Heart left ventricle (tissue), 16 donors: ENCODE data around the gene C12orf60. TPM values are rescaled to one million over a fixed set of nuclear protein-coding genes. Genes with fewer than 3 reads are reported as not detected.
A peak's percentile ranks its signal among the peaks of the same experiment; 100 is the strongest.

Source experiments
- ATAC-seq, 4 donors: fragments of 200-7000 bp; cut with Tn5 transposase; one replicate each; pipeline ENCODE4 v1.9.1; 2020 to 2022; ENCODE audit warnings: moderate library complexity in 4 of 4, mild to moderate bottlenecking in 3 of 4, moderate number of reproducible peaks in 1 of 4
- DNase-seq, 5 donors: peaks; one replicate each; pipeline ENCODE4 v3.0.0-alpha.2; 2020
- H3K27ac ChIP-seq, 12 donors: fragments of 200-600 bp; sonication (generic) in 4 of 12; one replicate each; pipeline versions ENCODE4 v1.5.0 to v1.8.0; 2016 to 2022; ENCODE audit warnings: mild to moderate bottlenecking in 2 of 12
- H3K27me3 ChIP-seq, 9 donors: fragments of 200-600 bp; sonication (generic) in 2 of 9; one replicate each; pipeline versions ENCODE4 v1.5.1 to v1.8.0; 2016 to 2022; ENCODE audit warnings: mild to moderate bottlenecking in 3 of 9
- H3K36me3 ChIP-seq, 9 donors: fragments of 200-600 bp; sonication (generic) in 2 of 9; one replicate each; pipeline versions ENCODE4 v1.5.0 to v1.8.0; 2018 to 2022; ENCODE audit warnings: mild to moderate bottlenecking in 2 of 9
- H3K4me1 ChIP-seq, 12 donors: fragments of 200-600 bp; sonication (generic) in 4 of 12; one replicate each; pipeline versions ENCODE4 v1.5.0 to v1.8.0; 2016 to 2022; ENCODE audit warnings: mild to moderate bottlenecking in 3 of 12
- H3K4me3 ChIP-seq, 12 donors: fragments of 200-600 bp; sonication (generic) in 4 of 12; one replicate each; pipeline versions ENCODE4 v1.5.0 to v1.8.0; 2017 to 2022; ENCODE audit warnings: mild to moderate bottlenecking in 9 of 12, moderate library complexity in 4 of 12
- H3K9me3 ChIP-seq, 12 donors: fragments of 200-600 bp; sonication (generic) in 4 of 12; one replicate each; pipeline versions ENCODE4 v1.5.0 to v1.8.0; 2016 to 2022; ENCODE audit warnings: mild to moderate bottlenecking in 1 of 12
- CTCF ChIP-seq, 12 donors: fragments of 200-600 bp; sonication (generic) in 4 of 12; IDR thresholded peaks; one replicate each; pipeline versions ENCODE4 v1.5.0 to v1.8.0; 2018 to 2022; ENCODE audit warnings: antibody characterized with exemption in 12 of 12, mild to moderate bottlenecking in 5 of 12
- POLR2A ChIP-seq, 2 donors: fragments of 450-650 bp; IDR thresholded peaks; one replicate each; pipeline ENCODE4 v1.6.1; 2017; ENCODE audit warnings: antibody characterized with exemption in 2 of 2, mild to moderate bottlenecking in 2 of 2, moderate library complexity in 2 of 2
- WGBS, 4 donors: extraction: QIAGEN DNeasy Blood & Tissue Kit in 2 of 4; methylation state at CpG; one replicate each; pipeline versions ENCODE4 v1.1.5 to v1.1.7; 2013 to 2018; 5-methylcytosine and 5-hydroxymethylcytosine counted together
- intact Hi-C, 10 donors: fragments of 100-400 bp; cut with DNase I; formaldehyde crosslinking; loops; one replicate each; pipeline versions ENCODE4 v1.11.1 to v1.14.2; 2022
- polyA plus RNA-seq, 2 donors: library from polyadenylated mRNA; stranded (reverse); fragments of 200-250 nt; gene quantifications; one replicate each; pipeline ENCODE4 v1.2.3, GENCODE V29; 2013
- total RNA-seq, 9 donors: library from RNA; depleted of rRNA in 2 of 9; stranded (reverse); fragments of >200 nt in 2 of 9; fragmentation: NEBNext Ultra II Directional in 3 of 9; extraction: Animal tissue kit (Norgen Biotek cat#: 25700) in 3 of 9; gene quantifications; one replicate each; pipeline versions ENCODE4 v1.1.0 to v1.2.4, GENCODE V29; 2016 to 2023
- donor health status: ischemic (EF 13 %, LVEDD 7.1; RV severe dilation, severe dysfunction).
- donor health status: healthy with polysubstance abuse.
- donor health status: DM: no; HTN: yes; CAD: no.
- donor health status: DM: no; HTN: no; CAD: no.
- donor health status: ischemic (EF 25% LVEDD 6.9; RV normal size, moderate dysfunction).
- donor health status: ischemic (EF 25% LVEDD 5.7; RV mildly dilated, moderate dysfunction).
- donor health status: healthy.
- donor health status: DM: yes; HTN: yes; CAD: no.
- donor health status: ischemic (EF 35%, LVEDD 5.7; RV mildly dilated, moderate dysfunction).
- donor health status: nonischemic (EF 11% LVEDD 7.7; RV severe dilation, severe dysfunction).
- donor health status: DM: yes; HTN: yes; CAD: no.
- donor health status: PGD.
- donor health status: ischemic (EF 29% LVEDD 5.4; RV normal size, mild dysfunction).
- donor health status: nonischemic (EF 23%, LVEDD 6.1; RV moderate dilation, normal function).

C12orf60 gene
- total and polyA plus RNA-seq, 11 donors = 2.0 to 5.3 (median 3.4) TPM

- no peak for ATAC-seq
- WGBS, 4 donors = 82 to 85% (median 83%) methylated on average over 5 of the region's 5 CpGs
Measured at GRCh38 chr12:14776236-14776961, 27.1 kb upstream of the C12orf60 start.

GRCh38 chr12:14777271-14777670, 26.2 kb upstream of the C12orf60 start:
- H3K9me3 ChIP-seq = no peaks in the 10 kb centered on the region
- peak overlapping the region in 1 of 12 donors; percentile 3 for H3K27ac ChIP-seq
- peaks cover 0 to 20% (median 5%) of the 10 kb centered on the region in 12 donors for H3K4me1 ChIP-seq
- H3K27me3 ChIP-seq = no peaks in the 10 kb centered on the region
- TF ChIP-seq CTCF (IDR thresholded peaks at IDR 0.05) (no peak), POLR2A (IDR thresholded peaks at IDR 0.05) (no peak)
- DNase-seq = no peak
- intact Hi-C loops = loop anchor here in 3 of 10 donors (5.0 to 10.0 kb wide), 4 partner anchors 65 to 1108 kb away; partner anchors contain the start of genes ART4 (in 1 of the 3) and STRAP (in 1 of the 3)
- H3K36me3 ChIP-seq = no peaks in the 10 kb centered on the region
- no peak for ATAC-seq
- WGBS, 4 donors = 52 to 63% (median 53%) methylated on average over 3 of the region's 3 CpGs
- H3K4me3 ChIP-seq = no peak overlapping the region

More at GRCh38 chr12:14776236-14776961, 27.1 kb upstream of the C12orf60 start:
- TF ChIP-seq POLR2A (IDR thresholded peaks at IDR 0.05) (no peak), CTCF (IDR thresholded peaks at IDR 0.05) (peak in 2 of 12 donors; percentile 8 to 14)
- H3K27me3 ChIP-seq = no peaks in the 10 kb centered on the region
- peak overlapping the region in 6 of 12 donors; percentile 68 to 89 (median 82) for H3K4me3 ChIP-seq
- intact Hi-C loops = loop anchor here in 3 of 10 donors (5.0 to 10.0 kb wide), 4 partner anchors 66 to 1108 kb away; partner anchors contain the start of genes ART4 (in 1 of the 3) and STRAP (in 1 of the 3)
- peak overlapping the region in 8 of 12 donors; percentile 87 to 98 (median 90) for H3K27ac ChIP-seq
- H3K9me3 ChIP-seq = no peaks in the 10 kb centered on the region
- peaks cover 0 to 26% (median 7%) of the 10 kb centered on the region in 12 donors for H3K4me1 ChIP-seq
- H3K36me3 ChIP-seq = no peaks in the 10 kb centered on the region
- no peak for DNase-seq

GRCh38 chr12:14779834-14780233, 23.6 kb upstream of the C12orf60 start:
- H3K9me3 ChIP-seq = no peaks in the 10 kb centered on the region
- WGBS, 4 donors = 89 to 93% (median 91%) methylated on average over 2 of the region's 2 CpGs
- peaks cover 0 to 15% (median 0%) of the 10 kb centered on the region in 12 donors for H3K4me1 ChIP-seq
- H3K27me3 ChIP-seq = no peaks in the 10 kb centered on the region
- ATAC-seq (no peak), DNase-seq (no peak)
- no peak overlapping the region for H3K4me3 ChIP-seq
- H3K36me3 ChIP-seq = peaks cover 0 to 13% (median 0%) of the 10 kb centered on the region in 9 donors
- H3K27ac ChIP-seq = no peak overlapping the region
- intact Hi-C loops = loop anchor here in 3 of 10 donors (5.0 to 10.0 kb wide), 4 partner anchors 62 to 1105 kb away; partner anchors contain the start of genes ART4 (in 1 of the 3) and STRAP (in 1 of the 3)
- no peak for TF ChIP-seq POLR2A (IDR thresholded peaks at IDR 0.05)
- no peak for TF ChIP-seq CTCF (IDR thresholded peaks at IDR 0.05)

- 84 to 91% (median 90%) methylated on average over 3 of the region's 3 CpGs for WGBS, 4 donors
- peak overlapping the region in 1 of 12 donors; percentile 20 for H3K4me3 ChIP-seq
- ATAC-seq (no peak), DNase-seq (no peak)
- no peaks in the 10 kb centered on the region for H3K9me3 ChIP-seq
- H3K27me3 ChIP-seq = no peaks in the 10 kb centered on the region
- H3K36me3 ChIP-seq = peaks cover 0 to 23% (median 7%) of the 10 kb centered on the region in 9 donors
- TF ChIP-seq CTCF (IDR thresholded peaks at IDR 0.05) = no peak
- no peak for TF ChIP-seq POLR2A (IDR thresholded peaks at IDR 0.05)
- peaks cover 0 to 14% (median 0%) of the 10 kb centered on the region in 12 donors for H3K4me1 ChIP-seq
- intact Hi-C loops = no loop called here
- H3K27ac ChIP-seq = no peak overlapping the region
Measured at GRCh38 chr12:14780859-14781258, 22.6 kb upstream of the C12orf60 start.
